GM12878 (cell line): ENCODE results near the gene DHDH.

Source experiments
- EZH2 ChIP-seq: IDR thresholded peaks from 2 replicates; pipeline ENCODE4 v1.6.1; 2012; ENCODE audit warnings: low read depth, mild to moderate bottlenecking, control low read depth, inconsistent platforms, low read length, borderline replicate concordance; ENCODE audit not compliant: control insufficient read depth
- KDM1A ChIP-seq: fragments of 200-600 bp; sonication (generic); IDR thresholded peaks from 2 replicates; pipeline ENCODE4 v1.6.1; 2016; ENCODE audit warnings: borderline replicate concordance
- MXI1 ChIP-seq: fragments of 150-350 bp; IDR thresholded peaks from 2 replicates; pipeline ENCODE4 v1.6.1; 2011; ENCODE audit warnings: low read depth, mild to moderate bottlenecking, inconsistent platforms, low read length, improper control_type of control experiment
- NFIC ChIP-seq: IDR thresholded peaks from 2 replicates; pipeline ENCODE4 v1.6.1; 2012; ENCODE audit warnings: low read depth, mild to moderate bottlenecking, inconsistent platforms, low read length, moderate library complexity
- NRF1 ChIP-seq: conservative IDR thresholded peaks from 2 replicates; pipeline ENCODE4 v1.6.1; 2011; ENCODE audit warnings: mild to moderate bottlenecking, low read depth, low read length, improper control_type of control experiment
- POLR2A ChIP-seq: IDR thresholded peaks from 2 replicates; pipeline ENCODE4 v1.6.1; 2011; ENCODE audit warnings: low read depth, mild to moderate bottlenecking, low read length
- SRF ChIP-seq, 2 experiments: IDR thresholded peaks; 2 replicates each; pipeline ENCODE4 v1.6.1; 2011; ENCODE audit warnings: low read depth in 2 of 2, low read length in 2 of 2, mild to moderate bottlenecking in 1 of 2, moderate library complexity in 1 of 2
- TCF12 ChIP-seq: IDR thresholded peaks from 2 replicates; pipeline ENCODE4 v1.6.1; 2011; ENCODE audit warnings: low read depth, mild to moderate bottlenecking, low read length
- TCF7 ChIP-seq: IDR thresholded peaks from 2 replicates; pipeline ENCODE4 v1.6.1; 2014; ENCODE audit warnings: antibody characterized with exemption, borderline replicate concordance
- TF ChIP-seq, protein P1 (sequence below): IDR thresholded peaks from 2 replicates; pipeline ENCODE4 v1.6.1; 2012; ENCODE audit warnings: low read depth, low read length, improper control_type of control experiment
- TF ChIP-seq, protein P2 (sequence below), 3 experiments: IDR thresholded peaks in 2 of 3; conservative IDR thresholded peaks in 1 of 3; 2 replicates each; pipeline ENCODE4 v1.5.1; 2011; ENCODE audit warnings: low read depth in 3 of 3, low read length in 3 of 3, mild to moderate bottlenecking in 3 of 3, control low read depth in 2 of 3, moderate library complexity in 2 of 3, inconsistent platforms in 1 of 3, mixed read lengths in 1 of 3; ENCODE audit not compliant: control insufficient read depth in 2 of 3, insufficient read depth in 1 of 3; ENCODE audit errors: extremely low read depth in 1 of 3
- TF ChIP-seq, protein P3 (sequence below): IDR thresholded peaks from 2 replicates; pipeline ENCODE4 v1.6.1; 2012; ENCODE audit warnings: mild to moderate bottlenecking, low read depth, low read length
- TF ChIP-seq, protein P4 (sequence below): fragments of 450-650 bp; IDR thresholded peaks from 2 replicates; pipeline ENCODE4 v1.6.1; 2017; ENCODE audit warnings: antibody characterized with exemption, mild to moderate bottlenecking, moderate library complexity

DNA sequence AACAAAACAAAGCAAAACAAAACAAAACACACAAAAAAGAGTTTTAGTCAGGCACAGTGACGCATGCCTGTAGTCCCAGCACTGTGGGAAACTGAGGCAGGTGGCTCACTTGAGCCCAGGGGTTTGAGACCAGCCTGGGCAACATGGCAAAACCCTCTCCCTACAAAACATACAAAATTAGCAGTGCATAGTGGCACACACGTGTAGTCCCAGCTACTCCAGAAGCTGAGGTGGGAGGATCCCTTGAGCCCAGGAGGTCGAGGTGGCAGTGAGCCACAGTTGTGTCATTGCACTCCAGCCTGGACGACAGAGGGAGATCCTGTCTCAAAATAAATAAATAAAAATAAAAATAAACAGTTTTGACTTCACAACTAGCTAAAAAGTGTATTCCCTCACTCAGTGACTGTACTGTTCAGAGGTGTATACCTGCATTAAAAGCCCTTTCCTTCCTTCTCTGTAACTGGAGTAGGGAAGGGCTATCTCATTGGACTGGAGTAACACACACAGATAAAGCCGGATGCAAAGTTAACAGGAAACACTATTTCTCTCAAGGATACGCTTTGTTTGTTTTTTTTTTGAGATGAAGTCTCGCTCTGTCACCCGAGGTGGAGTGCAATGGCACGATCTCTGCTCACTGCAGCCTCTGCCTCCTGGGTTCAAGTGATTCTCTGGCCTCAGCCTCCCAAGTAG, 17.5 kb downstream of the DHDH start:
- TF ChIP-seq, protein P1, sequence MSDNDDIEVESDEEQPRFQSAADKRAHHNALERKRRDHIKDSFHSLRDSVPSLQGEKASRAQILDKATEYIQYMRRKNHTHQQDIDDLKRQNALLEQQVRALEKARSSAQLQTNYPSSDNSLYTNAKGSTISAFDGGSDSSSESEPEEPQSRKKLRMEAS: no peak
- TF ChIP-seq EZH2 (no peak), NFIC (no peak), NRF1 (no peak), TCF12 (no peak), POLR2A (no peak), TCF7 (no peak), KDM1A (no peak), SRF (IDR thresholded peaks at IDR 0.05; ENCODE audit: low read depth in 2 of 2, low read length in 2 of 2) (no peak), MXI1 (no peak)
- TF ChIP-seq, protein P2, sequence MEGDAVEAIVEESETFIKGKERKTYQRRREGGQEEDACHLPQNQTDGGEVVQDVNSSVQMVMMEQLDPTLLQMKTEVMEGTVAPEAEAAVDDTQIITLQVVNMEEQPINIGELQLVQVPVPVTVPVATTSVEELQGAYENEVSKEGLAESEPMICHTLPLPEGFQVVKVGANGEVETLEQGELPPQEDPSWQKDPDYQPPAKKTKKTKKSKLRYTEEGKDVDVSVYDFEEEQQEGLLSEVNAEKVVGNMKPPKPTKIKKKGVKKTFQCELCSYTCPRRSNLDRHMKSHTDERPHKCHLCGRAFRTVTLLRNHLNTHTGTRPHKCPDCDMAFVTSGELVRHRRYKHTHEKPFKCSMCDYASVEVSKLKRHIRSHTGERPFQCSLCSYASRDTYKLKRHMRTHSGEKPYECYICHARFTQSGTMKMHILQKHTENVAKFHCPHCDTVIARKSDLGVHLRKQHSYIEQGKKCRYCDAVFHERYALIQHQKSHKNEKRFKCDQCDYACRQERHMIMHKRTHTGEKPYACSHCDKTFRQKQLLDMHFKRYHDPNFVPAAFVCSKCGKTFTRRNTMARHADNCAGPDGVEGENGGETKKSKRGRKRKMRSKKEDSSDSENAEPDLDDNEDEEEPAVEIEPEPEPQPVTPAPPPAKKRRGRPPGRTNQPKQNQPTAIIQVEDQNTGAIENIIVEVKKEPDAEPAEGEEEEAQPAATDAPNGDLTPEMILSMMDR (IDR thresholded peaks at IDR 0.05 in 2 of 3, conservative IDR thresholded peaks at IDR 0.05 in 1 of 3; ENCODE audit: control insufficient read depth in 2 of 3, extremely low read depth in 1 of 3, insufficient read depth in 1 of 3, low read depth in 3 of 3, low read length in 3 of 3): no peak
- TF ChIP-seq, protein P3, sequence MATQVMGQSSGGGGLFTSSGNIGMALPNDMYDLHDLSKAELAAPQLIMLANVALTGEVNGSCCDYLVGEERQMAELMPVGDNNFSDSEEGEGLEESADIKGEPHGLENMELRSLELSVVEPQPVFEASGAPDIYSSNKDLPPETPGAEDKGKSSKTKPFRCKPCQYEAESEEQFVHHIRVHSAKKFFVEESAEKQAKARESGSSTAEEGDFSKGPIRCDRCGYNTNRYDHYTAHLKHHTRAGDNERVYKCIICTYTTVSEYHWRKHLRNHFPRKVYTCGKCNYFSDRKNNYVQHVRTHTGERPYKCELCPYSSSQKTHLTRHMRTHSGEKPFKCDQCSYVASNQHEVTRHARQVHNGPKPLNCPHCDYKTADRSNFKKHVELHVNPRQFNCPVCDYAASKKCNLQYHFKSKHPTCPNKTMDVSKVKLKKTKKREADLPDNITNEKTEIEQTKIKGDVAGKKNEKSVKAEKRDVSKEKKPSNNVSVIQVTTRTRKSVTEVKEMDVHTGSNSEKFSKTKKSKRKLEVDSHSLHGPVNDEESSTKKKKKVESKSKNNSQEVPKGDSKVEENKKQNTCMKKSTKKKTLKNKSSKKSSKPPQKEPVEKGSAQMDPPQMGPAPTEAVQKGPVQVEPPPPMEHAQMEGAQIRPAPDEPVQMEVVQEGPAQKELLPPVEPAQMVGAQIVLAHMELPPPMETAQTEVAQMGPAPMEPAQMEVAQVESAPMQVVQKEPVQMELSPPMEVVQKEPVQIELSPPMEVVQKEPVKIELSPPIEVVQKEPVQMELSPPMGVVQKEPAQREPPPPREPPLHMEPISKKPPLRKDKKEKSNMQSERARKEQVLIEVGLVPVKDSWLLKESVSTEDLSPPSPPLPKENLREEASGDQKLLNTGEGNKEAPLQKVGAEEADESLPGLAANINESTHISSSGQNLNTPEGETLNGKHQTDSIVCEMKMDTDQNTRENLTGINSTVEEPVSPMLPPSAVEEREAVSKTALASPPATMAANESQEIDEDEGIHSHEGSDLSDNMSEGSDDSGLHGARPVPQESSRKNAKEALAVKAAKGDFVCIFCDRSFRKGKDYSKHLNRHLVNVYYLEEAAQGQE: no peak
- TF ChIP-seq, protein P4, sequence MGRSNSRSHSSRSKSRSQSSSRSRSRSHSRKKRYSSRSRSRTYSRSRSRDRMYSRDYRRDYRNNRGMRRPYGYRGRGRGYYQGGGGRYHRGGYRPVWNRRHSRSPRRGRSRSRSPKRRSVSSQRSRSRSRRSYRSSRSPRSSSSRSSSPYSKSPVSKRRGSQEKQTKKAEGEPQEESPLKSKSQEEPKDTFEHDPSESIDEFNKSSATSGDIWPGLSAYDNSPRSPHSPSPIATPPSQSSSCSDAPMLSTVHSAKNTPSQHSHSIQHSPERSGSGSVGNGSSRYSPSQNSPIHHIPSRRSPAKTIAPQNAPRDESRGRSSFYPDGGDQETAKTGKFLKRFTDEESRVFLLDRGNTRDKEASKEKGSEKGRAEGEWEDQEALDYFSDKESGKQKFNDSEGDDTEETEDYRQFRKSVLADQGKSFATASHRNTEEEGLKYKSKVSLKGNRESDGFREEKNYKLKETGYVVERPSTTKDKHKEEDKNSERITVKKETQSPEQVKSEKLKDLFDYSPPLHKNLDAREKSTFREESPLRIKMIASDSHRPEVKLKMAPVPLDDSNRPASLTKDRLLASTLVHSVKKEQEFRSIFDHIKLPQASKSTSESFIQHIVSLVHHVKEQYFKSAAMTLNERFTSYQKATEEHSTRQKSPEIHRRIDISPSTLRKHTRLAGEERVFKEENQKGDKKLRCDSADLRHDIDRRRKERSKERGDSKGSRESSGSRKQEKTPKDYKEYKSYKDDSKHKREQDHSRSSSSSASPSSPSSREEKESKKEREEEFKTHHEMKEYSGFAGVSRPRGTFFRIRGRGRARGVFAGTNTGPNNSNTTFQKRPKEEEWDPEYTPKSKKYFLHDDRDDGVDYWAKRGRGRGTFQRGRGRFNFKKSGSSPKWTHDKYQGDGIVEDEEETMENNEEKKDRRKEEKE: no peak
